H1 (cell line): ENCODE results near the gene RSAD1. TPM values are rescaled to one million over a fixed set of nuclear protein-coding genes. Genes with fewer than 3 reads are reported as not detected.

Experiments
- polyA plus RNA-seq, 7 experiments: library from polyadenylated mRNA; depleted of rRNA in 3 of 7; stranded (reverse) in 5 of 7; unstranded in 2 of 7; fragments of >200 nt in 5 of 7; fragments of 200-250 nt in 2 of 7; gene quantifications; 1 replicate in 5 of 7; 2 replicates in 1 of 7; 4 replicates in 1 of 7; pipeline versions ENCODE4 v1.2.1 to v1.2.3, GENCODE V29; 2011 to 2013; ENCODE audit warnings: missing spikeins in 2 of 7, mixed read lengths in 2 of 7
- total RNA-seq: library from RNA; stranded (reverse); fragmentation: NEBNext Ultra II Directional; extraction: Animal tissue kit (Norgen Biotek cat#: 25700); gene quantifications from 2 replicates; pipeline ENCODE4 v1.2.1, GENCODE V29; 2021

The RSAD1 gene
- total and polyA plus RNA-seq, 2 of the 8 experiments (the other 6 are each of a cell fraction or from before 2014, with no cell fraction given), result 17.9 to 33.5 TPM

Other genes starting within 250 kb of the RSAD1 start
- gene TMEM92, start 204.4 kb upstream of the RSAD1 start, total RNA-seq, result 11.9 and 12.2 TPM in 2 replicates
- 24.8 and 39.2 TPM in 2 replicates for gene TMEM92, start 204.4 kb upstream of the RSAD1 start, polyA plus RNA-seq (2011; rRNA removed)
- gene XYLT2, start 132.7 kb upstream of the RSAD1 start, total RNA-seq, result 28.0 and 28.9 TPM in 2 replicates
- 29.9 and 38.2 TPM in 2 replicates for gene XYLT2, start 132.7 kb upstream of the RSAD1 start, polyA plus RNA-seq (2011; rRNA removed)
- 75.6 and 82.6 TPM in 2 replicates for gene MRPL27, start 105.7 kb upstream of the RSAD1 start, total RNA-seq
- 109 and 135 TPM in 2 replicates for gene MRPL27, start 105.7 kb upstream of the RSAD1 start, polyA plus RNA-seq (2011; rRNA removed)
- gene EME1, start 105.6 kb upstream of the RSAD1 start, total RNA-seq, result 13.3 and 13.9 TPM in 2 replicates
- gene EME1, start 105.6 kb upstream of the RSAD1 start, polyA plus RNA-seq (2011; rRNA removed), result 13.9 and 16.3 TPM in 2 replicates
- gene LRRC59, start 81.3 kb upstream of the RSAD1 start, total RNA-seq, result 117 TPM in 2 replicates
- gene LRRC59, start 81.3 kb upstream of the RSAD1 start, polyA plus RNA-seq (2011; rRNA removed), result 48.3 and 48.7 TPM in 2 replicates
- 16.1 and 16.3 TPM in 2 replicates for gene ACSF2, start 52.6 kb upstream of the RSAD1 start, total RNA-seq
- 14.5 and 19.7 TPM in 2 replicates for gene ACSF2, start 52.6 kb upstream of the RSAD1 start, polyA plus RNA-seq (2011; rRNA removed)
- 0.17 TPM in 1 of 2 replicates, not detected in the other for gene CHAD, start 10.0 kb upstream of the RSAD1 start, total RNA-seq
- 0.03 and 0.06 TPM in 2 replicates for gene CHAD, start 10.0 kb upstream of the RSAD1 start, polyA plus RNA-seq (2011; rRNA removed)
- 1.7 and 3.3 TPM in 2 replicates for gene MYCBPAP, start 29.6 kb downstream of the RSAD1 start, total RNA-seq
- gene MYCBPAP, start 29.6 kb downstream of the RSAD1 start, polyA plus RNA-seq (2011; rRNA removed), result 0.89 and 1.2 TPM in 2 replicates
- gene EPN3, start 53.9 kb downstream of the RSAD1 start, total RNA-seq, result 5.8 and 7.9 TPM in 2 replicates
- gene EPN3, start 53.9 kb downstream of the RSAD1 start, polyA plus RNA-seq (2011; rRNA removed), result 6.7 and 8.1 TPM in 2 replicates
- 16.2 and 16.7 TPM in 2 replicates for gene SPATA20, start 68.3 kb downstream of the RSAD1 start, total RNA-seq
- 17.5 and 23.2 TPM in 2 replicates for gene SPATA20, start 68.3 kb downstream of the RSAD1 start, polyA plus RNA-seq (2011; rRNA removed)
- 4.8 and 4.9 TPM in 2 replicates for gene CACNA1G, start 81.9 kb downstream of the RSAD1 start, total RNA-seq
- 2.9 and 4.8 TPM in 2 replicates for gene CACNA1G, start 81.9 kb downstream of the RSAD1 start, polyA plus RNA-seq (2011; rRNA removed)
- gene ABCC3, start 156.0 kb downstream of the RSAD1 start, total RNA-seq, result 0.37 and 0.71 TPM in 2 replicates
- gene ABCC3, start 156.0 kb downstream of the RSAD1 start, polyA plus RNA-seq (2011; rRNA removed), result 0.22 and 0.35 TPM in 2 replicates
- 50.1 and 54.3 TPM in 2 replicates for gene ANKRD40, start 229.1 kb downstream of the RSAD1 start, total RNA-seq
- 19.7 and 26.1 TPM in 2 replicates for gene ANKRD40, start 229.1 kb downstream of the RSAD1 start, polyA plus RNA-seq (2011; rRNA removed)
- gene LUC7L3, start 240.7 kb downstream of the RSAD1 start, total RNA-seq, result 126 and 128 TPM in 2 replicates
- gene LUC7L3, start 240.7 kb downstream of the RSAD1 start, polyA plus RNA-seq (2011; rRNA removed), result 102 and 103 TPM in 2 replicates